Right ventricle myocardium superior (tissue), 1 donor: ENCODE results near the gene ZNF516. TPM values are rescaled to one million over a fixed set of nuclear protein-coding genes. Genes with fewer than 3 reads are reported as not detected.
A peak's percentile ranks its signal among the peaks of the same experiment; 100 is the strongest.
"Not testable (repeated sequence)": the region's sequence is repeated elsewhere in the genome, so short reads cannot be mapped to it uniquely, and the experiment has no call there.

Experiments
- ATAC-seq: fragments of 200-7000 bp; cut with Tn5 transposase; one replicate; pipeline ENCODE4 v1.9.1; 2020; ENCODE audit warnings: mild to moderate bottlenecking; ENCODE audit not compliant: poor library complexity
- DNase-seq: peaks from one replicate; pipeline ENCODE4 v3.0.0-alpha.2; 2020
- intact Hi-C: fragments of 100-400 bp; cut with DNase I; formaldehyde crosslinking; loops from one replicate; pipeline ENCODE4 v1.11.2; 2022
- long read RNA-seq: library from polyadenylated mRNA; unstranded; transcript quantifications from one replicate; pipeline ENCODE4 v2.0.0, GENCODE V29; 2021
- total RNA-seq: library from RNA; stranded (reverse); fragmentation: NEBNext Ultra II Directional; extraction: Animal tissue kit (Norgen Biotek cat#: 25700); gene quantifications from one replicate; pipeline ENCODE4 v1.2.1, GENCODE V29; 2021
- donor health status: DM: no; HTN: yes; CAD: no; lungs with severe emphysema.

ZNF516 gene
- total RNA-seq, result 12.6 TPM
- long read RNA-seq, partial matches to known transcripts, result 3 of 7 reads
- long read RNA-seq, other reads (novel, unspliced or antisense), result 2 of 7 reads

DNA sequence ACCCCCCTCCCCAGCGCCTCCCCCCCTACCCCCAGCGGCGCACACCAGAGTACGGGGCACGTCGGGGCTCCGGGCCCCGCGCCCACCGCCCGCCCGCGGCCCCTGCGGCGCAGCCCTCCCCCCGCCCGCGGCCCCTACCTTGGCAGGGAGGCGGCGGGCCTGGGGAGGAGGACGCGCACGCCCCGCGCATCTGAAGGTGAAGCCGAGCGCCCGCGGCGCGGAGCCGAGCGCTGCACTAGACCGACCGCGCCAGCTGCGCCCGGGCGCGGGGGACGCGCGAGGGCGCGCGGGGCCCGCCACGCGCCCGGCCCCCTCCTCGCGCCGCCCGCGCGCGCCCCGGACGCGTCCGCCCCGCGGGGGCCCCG, at the start of gene ZNF516:
ZNF516 (minus strand) TSS at position 237 of the 365 bp plus-strand sequence. CDS start 52,188 bp downstream, outside the sequence.
- intact Hi-C loops, result no loop called here
- ATAC-seq (no peak), DNase-seq (peak; percentile 69)

- intact Hi-C loops, result no loop called here
- DNase-seq, result no peak
- ATAC-seq, result no peak
Observed at GRCh38 chr18:76538846-76539245, 43.8 kb upstream of the ZNF516 start.

- intact Hi-C loops, result no loop called here
- DNase-seq, result no peak
- ATAC-seq, result no peak
Observed at GRCh38 chr18:76537621-76538020, 42.6 kb upstream of the ZNF516 start.

GRCh38 chr18:76536593-76536992, 41.6 kb upstream of the ZNF516 start:
- DNase-seq, intact Hi-C loops, ATAC-seq: not testable (repeated sequence)

GRCh38 chr18:76532875-76533274, 37.8 kb upstream of the ZNF516 start:
- DNase-seq (no peak), ATAC-seq (no peak)
- intact Hi-C loops, result no loop called here

DNA sequence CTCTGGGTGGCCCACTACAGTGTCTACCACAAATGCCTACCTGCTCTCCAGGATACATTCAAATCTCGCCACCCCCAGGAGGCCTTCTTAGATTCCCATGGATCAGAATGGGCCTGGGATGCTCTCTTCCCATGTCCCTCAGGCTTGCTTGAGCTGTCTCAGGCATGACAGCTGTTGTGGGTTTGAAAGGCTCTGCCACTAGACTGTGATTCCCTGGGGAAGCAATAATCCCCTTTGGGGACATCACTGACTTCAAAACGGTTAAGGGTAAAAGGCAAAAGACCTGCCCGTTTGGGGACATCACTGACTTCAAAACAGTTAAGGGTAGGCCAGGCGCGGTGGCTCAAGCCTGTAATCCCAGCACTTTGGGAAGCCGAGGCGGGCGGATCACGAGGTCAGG, 35.8 kb upstream of the ZNF516 start:
- intact Hi-C loops, result no loop called here

DNA sequence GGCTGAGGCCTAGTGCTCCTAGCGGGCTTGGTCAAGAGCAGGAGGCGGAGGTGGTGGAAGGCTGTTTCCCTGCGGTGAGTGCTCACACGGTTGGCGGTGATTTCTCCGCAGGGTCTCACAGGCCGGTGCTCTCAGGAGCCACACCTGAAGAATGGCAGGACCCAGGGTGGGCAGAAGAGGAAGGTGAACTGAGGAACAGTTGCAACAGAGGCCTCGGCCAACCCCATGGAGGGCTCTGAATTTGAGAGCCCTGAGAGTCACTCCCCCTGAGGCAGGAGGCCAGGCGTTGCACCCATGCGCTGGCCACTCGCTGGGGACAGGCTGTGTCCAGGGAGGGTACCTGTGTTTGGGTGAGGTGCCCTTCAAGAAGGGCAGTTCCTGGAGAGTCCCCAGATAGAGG, 35.3 kb upstream of the ZNF516 start:
- intact Hi-C loops, result no loop called here

More for the DNA sequence above, 35.8 kb upstream of the ZNF516 start:
- ATAC-seq, result no peak
- no peak for DNase-seq

GRCh38 chr18:76529433-76529811, 34.4 kb upstream of the ZNF516 start:
- ATAC-seq (no peak), DNase-seq (no peak)
- intact Hi-C loops, result no loop called here

More for the DNA sequence above, 35.3 kb upstream of the ZNF516 start:
- DNase-seq, result no peak
- ATAC-seq, result no peak

- ATAC-seq (peak; percentile 70), DNase-seq (no peak)
- intact Hi-C loops, result no loop called here
Observed at GRCh38 chr18:76528477-76529432, 33.7 kb upstream of the ZNF516 start.

- DNase-seq (no peak), ATAC-seq (no peak)
- intact Hi-C loops, result no loop called here
Observed at GRCh38 chr18:76525911-76526310, 30.9 kb upstream of the ZNF516 start.

- DNase-seq, result no peak
- intact Hi-C loops, result no loop called here
- ATAC-seq, result peak; percentile 47
Observed at GRCh38 chr18:76524900-76525698, 30.1 kb upstream of the ZNF516 start.

- intact Hi-C loops, result no loop called here
- DNase-seq (no peak), ATAC-seq (no peak)
Observed at GRCh38 chr18:76524477-76524876, 29.4 kb upstream of the ZNF516 start.

DNA sequence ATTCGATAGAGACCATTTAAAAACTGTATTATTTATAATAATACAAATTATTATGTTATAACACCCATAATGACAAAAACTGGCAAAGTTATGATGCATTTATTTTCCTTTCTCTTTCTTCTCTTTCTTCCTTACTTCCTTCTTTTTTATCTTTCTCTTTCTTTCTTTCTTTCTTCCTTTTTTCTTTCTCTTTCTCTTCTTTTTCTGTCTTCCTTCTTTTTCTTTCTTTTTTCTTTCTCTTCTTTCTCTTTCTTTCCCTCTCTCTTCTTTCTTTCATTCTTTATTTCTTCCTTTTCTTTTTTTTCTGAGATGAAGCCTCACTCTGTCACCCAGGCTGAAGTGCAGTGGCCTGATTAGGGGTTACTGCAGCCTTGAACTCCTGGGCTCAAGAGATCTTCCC, 27.5 kb upstream of the ZNF516 start:
- intact Hi-C loops, result no loop called here
- DNase-seq, result no peak
- ATAC-seq, result no peak

GRCh38 chr18:76522122-76522503, 27.1 kb upstream of the ZNF516 start:
- ATAC-seq (no peak), DNase-seq (no peak)
- intact Hi-C loops, result no loop called here

DNA sequence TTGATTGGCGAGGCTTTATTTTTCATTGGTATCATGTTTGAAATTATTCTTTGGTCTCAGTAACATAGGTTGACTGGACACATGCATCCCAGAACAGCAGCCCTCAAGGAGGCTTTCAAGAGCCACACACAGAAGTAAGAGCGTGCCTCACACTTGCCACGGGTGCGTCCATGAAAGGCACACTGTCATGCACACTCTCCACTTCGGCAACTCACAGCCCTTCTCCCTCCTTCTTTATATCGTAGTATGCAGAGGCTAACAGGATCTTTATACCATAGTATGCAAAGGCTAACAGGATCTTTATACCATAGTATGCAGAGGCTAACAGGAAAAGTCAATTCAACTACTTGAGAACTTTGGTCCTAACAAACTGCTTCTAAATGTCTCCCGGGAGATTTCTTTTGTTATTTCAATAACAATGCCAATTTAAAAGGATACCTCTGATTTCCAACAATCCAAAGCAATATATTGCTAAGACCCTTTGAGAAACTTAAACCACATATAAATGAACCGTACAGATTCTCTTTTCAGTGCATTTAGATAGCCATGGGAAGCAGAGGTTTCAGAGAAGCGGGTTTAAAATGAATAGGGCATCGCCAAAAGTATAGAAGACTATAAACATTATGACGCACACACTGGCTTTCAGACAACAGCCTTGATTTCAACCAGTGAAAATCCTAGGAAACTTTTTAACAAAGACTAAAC, 26.5 kb upstream of the ZNF516 start:
- ATAC-seq (no peak), DNase-seq (no peak)
- intact Hi-C loops, result no loop called here

DNA sequence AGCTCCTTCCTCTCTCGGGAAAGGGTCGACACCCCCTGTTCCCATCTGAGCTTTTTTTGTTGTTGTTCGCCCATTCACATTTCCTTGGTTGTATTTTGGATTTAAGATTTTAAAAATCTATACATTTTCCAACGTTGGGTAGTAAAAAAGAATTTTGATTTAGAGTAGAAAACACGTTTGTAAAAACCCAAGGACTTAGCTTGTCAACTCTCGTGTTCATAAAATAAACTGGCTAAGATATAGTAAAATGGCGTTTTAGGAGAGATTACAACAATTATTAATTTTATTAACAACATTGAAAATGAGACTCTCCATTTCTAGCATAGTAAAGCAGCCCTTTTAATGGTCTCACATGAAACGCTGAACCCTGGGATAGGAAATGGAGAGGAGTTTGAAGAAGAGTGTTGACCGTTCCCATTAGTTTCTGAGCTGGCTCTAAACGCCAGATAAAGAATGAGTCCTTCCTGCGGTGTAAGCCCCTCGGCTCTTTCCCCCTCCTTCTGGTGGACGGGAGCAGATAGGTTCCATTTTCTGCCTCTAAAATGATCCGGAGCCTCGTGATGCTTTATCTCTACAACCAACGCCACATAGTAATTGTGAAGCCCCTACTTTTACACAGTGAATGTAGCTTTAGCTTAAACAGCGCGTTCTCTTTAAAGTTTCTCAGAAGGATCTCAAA, 24.0 kb upstream of the ZNF516 start:
- ATAC-seq (peak; percentile 65), DNase-seq (no peak)
- intact Hi-C loops, result no loop called here

- intact Hi-C loops, result no loop called here
- ATAC-seq (peak; percentile 88), DNase-seq (peak; percentile 74)
Observed at GRCh38 chr18:76518123-76518859, 23.2 kb upstream of the ZNF516 start.

DNA sequence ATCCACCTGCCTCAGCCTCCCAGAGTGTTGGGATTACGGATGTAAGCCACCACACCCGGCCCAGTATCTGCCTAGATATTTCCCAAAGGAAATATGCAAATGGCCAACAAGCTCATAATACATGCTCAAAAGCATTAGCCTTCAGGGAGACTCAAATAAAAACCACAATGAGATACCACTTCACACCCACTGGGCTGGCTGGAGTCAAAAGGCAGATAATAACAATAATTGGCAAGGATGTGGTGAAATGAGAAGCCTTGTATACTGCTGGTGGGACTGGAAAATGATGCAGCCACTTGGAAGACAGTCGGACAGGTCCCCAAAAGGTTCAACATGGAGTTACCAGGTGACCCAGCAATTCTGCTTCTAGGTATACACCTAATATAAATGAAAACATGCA, 20.5 kb upstream of the ZNF516 start:
- DNase-seq, result no peak
- no peak for ATAC-seq
- intact Hi-C loops, result no loop called here
